Hematopoietic multipotent progenitor cell (in vitro differentiated cells): Measurements from ENCODE around the gene ZNF467. TPM values are rescaled to one million over a fixed set of nuclear protein-coding genes. Genes with fewer than 3 reads are reported as not detected.

Experiments
- DNase-seq, 3 donors: peaks; one replicate each; pipeline ENCODE4 v3.0.0-alpha.2; 2011 to 2015; ENCODE audit warnings: low read depth in 2 of 3, low spot score in 2 of 3
- total RNA-seq: library from RNA; depleted of rRNA; stranded (reverse); fragments of >200 nt; gene quantifications from one replicate; pipeline ENCODE4 v1.2.3, GENCODE V29; 2012

The ZNF467 gene
- total RNA-seq, 1 donor, result 3.5 TPM

DNA sequence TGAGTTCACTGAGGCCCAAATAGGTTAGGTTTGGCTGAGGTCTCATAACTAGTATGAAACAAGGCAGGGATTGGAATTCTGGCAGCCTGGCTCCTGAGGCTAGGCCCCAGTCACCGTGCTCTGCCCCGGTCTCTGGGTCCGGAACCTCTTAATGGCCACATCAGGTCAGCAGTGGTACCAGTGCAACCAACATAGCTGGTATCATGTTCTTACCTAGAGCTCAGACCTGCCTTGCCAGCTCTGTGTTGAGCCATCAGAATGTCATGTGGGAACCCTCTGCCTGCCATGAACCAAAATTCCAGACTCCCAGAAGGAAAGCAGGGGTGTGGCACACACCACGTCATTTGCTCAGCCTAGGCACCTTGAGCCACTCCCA is 56.5 kb downstream of the ZNF467 start:
- DNase-seq, result no peak

DNA sequence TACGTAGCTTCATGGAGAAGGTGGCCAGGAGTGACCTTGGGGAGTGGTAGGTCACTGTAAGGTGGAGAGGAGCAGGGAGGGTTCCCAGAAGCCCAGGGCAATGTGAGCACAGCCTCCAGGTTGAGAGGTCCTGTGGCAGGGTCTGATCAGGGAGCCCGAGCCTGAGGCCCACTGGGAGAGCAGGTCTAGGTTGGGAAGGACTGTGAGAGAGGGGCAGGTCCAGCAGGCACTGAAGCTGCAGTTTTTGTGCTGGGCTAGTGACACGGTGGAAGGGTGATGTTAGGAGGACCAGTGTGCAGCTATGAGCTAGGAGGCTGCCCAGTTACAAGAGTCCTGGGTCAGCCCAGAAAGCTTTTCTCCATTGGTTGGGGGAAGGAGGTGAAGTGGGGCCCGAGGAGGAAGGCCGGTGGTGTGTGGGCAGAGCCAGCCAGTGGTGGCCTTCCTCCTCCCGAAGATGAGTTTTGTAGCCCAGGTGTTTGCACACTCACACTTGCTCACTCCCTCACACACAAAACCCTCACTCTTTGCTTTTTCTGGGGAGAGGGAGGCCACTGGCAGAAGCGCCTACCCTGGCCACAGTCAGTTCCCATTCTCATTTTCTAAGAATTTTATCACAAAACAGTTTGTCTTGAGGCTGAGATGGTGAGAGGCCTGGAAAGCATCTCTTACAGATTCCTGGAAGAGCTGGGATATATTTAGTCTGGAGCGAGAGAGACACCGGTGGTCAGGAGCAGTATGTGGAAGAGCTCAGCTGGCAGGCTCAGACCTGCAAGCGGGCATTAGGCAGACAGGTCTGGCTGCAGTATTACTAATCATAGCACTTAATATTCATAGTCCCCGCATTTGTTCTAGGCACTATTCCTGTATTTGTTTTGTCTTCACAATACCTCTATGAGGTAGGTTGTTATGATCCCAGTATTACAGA is 57.1 kb downstream of the ZNF467 start:
- DNase-seq, result no peak

DNA sequence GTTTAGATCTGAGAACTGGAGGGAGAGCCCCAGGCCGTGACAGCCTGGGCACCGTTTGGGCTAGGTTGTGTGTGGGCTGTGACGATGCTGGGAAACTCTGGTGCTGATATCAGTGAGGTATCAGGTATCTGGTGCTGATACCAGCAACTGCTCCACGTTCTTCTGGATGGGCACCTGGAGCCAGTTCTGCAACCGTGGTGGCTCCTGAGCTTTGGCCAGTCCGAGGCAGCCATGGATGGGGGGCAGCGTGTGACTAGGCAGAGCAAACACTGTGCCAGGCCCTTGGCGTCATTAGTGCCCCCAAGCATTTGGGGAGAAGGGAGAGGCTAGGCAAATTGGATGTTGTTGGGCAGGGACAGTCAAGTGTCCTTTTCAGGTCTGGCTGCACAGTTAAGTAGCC is 57.9 kb downstream of the ZNF467 start:
- DNase-seq, result no peak

DNA sequence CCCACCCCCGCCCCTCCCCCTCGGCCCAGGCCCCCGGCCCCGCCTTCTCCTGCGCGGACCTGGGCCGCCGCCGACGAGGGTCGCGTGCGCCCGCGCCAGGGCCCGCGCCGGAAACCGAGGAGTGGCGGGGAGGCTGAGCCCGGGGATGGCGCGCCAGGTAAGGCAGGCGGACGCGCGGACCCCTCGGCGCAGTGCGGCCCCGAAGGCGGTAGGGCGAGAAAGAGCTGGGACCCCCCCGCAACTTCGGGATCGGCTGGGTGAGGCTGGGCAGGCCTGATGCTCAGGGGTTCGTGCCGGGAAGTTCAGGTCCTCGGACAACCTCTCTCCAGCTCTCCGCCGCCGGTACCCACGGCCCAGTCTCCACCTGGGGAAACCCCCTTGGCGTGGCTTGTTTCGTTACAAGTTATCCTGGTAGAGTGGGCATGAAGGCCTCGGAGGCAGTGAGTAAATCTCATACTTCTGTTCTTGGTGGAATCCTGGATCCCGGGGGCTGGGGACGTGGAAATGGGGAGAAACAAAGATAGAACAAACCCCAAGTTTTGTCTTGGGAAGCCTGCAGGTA is 58.4 kb downstream of the ZNF467 start:
- DNase-seq, result peak in 1 of 3 donors; percentile 35

Other genes with a start within 250 kb of the ZNF467 start
- gene ZNF862, start 64.8 kb upstream of the ZNF467 start, total RNA-seq, result 21.8 TPM
- 39.3 TPM for gene ATP6V0E2, start 100.4 kb upstream of the ZNF467 start, total RNA-seq